HepG2 (cell line): ENCODE data around the gene KIRREL3. TPM values are rescaled to one million over a fixed set of nuclear protein-coding genes. Genes with fewer than 3 reads are reported as not detected.

Experiments
- ATAC-seq: fragments of 200-7000 bp; cut with Tn5 transposase; 3 replicates; pipeline ENCODE4 v1.9.1; 2020; ENCODE audit warnings: mild to moderate bottlenecking, moderate library complexity
- BruUV-seq: library from RNA; stranded (reverse); fragments of 400-500 nt; replicated peaks from 2 replicates; lab custom pipeline; 2021; lab: Mats Ljungman, UMichigan
- CTCF ChIA-PET: fragments of 300-600 bp; formaldehyde crosslinking; extraction: SDS; loops from one replicate; lab custom pipeline; 2021; ENCODE audit warnings: low total read pairs, inconsistent platforms, low intra/inter-chr PET ratio; lab: Yijun Ruan, JAX
- POLR2A ChIA-PET: fragments of 350-600 bp; sonication (Branson Sonifier 250); formaldehyde crosslinking; loops from one replicate; lab custom pipeline; 2020; ENCODE audit warnings: antibody characterized with exemption, inconsistent platforms; lab: Yijun Ruan, JAX
- DNase-seq: peaks from one replicate; pipeline ENCODE4 v3.0.0-alpha.2; 2015; ENCODE audit warnings: low spot score
- FAIRE-seq: peaks from 3 replicates; lab custom pipeline; 2011; peaks lifted over from hg19 to GRCh38; lab: Jason Lieb, UNC
- H2AFZ ChIP-seq: one replicate; pipeline ENCODE4 v1.6.1; 2011; ENCODE audit warnings: low read length, inconsistent platforms
- H3K27ac ChIP-seq: fragments of 300-600 bp; 3 replicates; pipeline ENCODE4 v1.8.0; 2011; ENCODE audit warnings: mixed run types, mild to moderate bottlenecking, mixed read lengths, low read length, inconsistent platforms; ENCODE audit not compliant: insufficient read depth; ENCODE audit errors: extremely low read length
- H3K27me3 ChIP-seq, 2 experiments: fragments of 200-600 bp in 1 of 2; 2 replicates in 1 of 2; 3 replicates in 1 of 2; pipeline versions ENCODE4 v1.6.0 to v1.8.0; 2011; ENCODE audit warnings: low read length in 2 of 2, mild to moderate bottlenecking in 2 of 2, moderate library complexity in 2 of 2, inconsistent platforms in 1 of 2; ENCODE audit not compliant: insufficient read depth in 2 of 2, control insufficient read depth in 1 of 2
- H3K36me3 ChIP-seq, 2 experiments: fragments of 200-600 bp in 1 of 2; replicated peaks in 1 of 2; 2 replicates in 1 of 2; 3 replicates in 1 of 2; pipeline versions ENCODE4 v1.5.1 to v1.8.0; 2011; ENCODE audit warnings: low read length in 2 of 2, inconsistent platforms in 1 of 2; ENCODE audit not compliant: insufficient read depth in 2 of 2, control insufficient read depth in 1 of 2
- H3K4me1 ChIP-seq: 2 replicates; pipeline ENCODE4 v1.5.1; 2012; ENCODE audit warnings: low read length, inconsistent platforms; ENCODE audit not compliant: insufficient read depth
- H3K4me2 ChIP-seq: 2 replicates; pipeline ENCODE4 v1.6.0; 2011; ENCODE audit warnings: low read depth, low read length, inconsistent platforms
- H3K4me3 ChIP-seq, 3 experiments: fragments of 200-600 bp in 1 of 3; sonication (generic), shearing (Covaris generic) in 1 of 3; replicated peaks in 1 of 3; 2 replicates each; pipeline ENCODE4 v1.5.1; 2011 to 2016; ENCODE audit warnings: low read length in 3 of 3, inconsistent platforms in 2 of 3, low read depth in 2 of 3, mild to moderate bottlenecking in 2 of 3, control low read depth in 1 of 3, mixed read lengths in 1 of 3; ENCODE audit not compliant: insufficient read depth in 1 of 3
- H3K79me2 ChIP-seq: one replicate; pipeline ENCODE4 v1.6.1; 2011; ENCODE audit warnings: low read length, inconsistent platforms; ENCODE audit not compliant: insufficient read depth
- H3K9ac ChIP-seq: 2 replicates; pipeline ENCODE4 v1.6.0; 2011; ENCODE audit warnings: mild to moderate bottlenecking, low read depth, low read length, inconsistent platforms; ENCODE audit not compliant: insufficient read depth
- H3K9me3 ChIP-seq: 2 replicates; pipeline ENCODE4 v1.5.1; 2012; ENCODE audit warnings: mild to moderate bottlenecking, low read length
- H4K20me1 ChIP-seq: 2 replicates; pipeline ENCODE4 v1.6.0; 2011; ENCODE audit warnings: inconsistent platforms, mild to moderate bottlenecking, low read length, moderate library complexity; ENCODE audit not compliant: insufficient read depth
- FIP1L1 ChIP-seq: fragments of 200-400 bp; formaldehyde crosslinking; IDR thresholded peaks from 2 replicates; pipeline ENCODE4 v1.6.1; 2018; ENCODE audit warnings: low read depth, mild to moderate bottlenecking, low read length, moderate library complexity, borderline replicate concordance; ENCODE audit not compliant: insufficient read depth
- KLF13 ChIP-seq: sonication (generic); formaldehyde crosslinking; IDR thresholded peaks from 2 replicates; pipeline ENCODE4 v1.4.0; 2020; ENCODE audit warnings: mild to moderate bottlenecking, missing genetic modification reagents
- POLR2G ChIP-seq: fragments of 200-400 bp; formaldehyde crosslinking; IDR thresholded peaks from 2 replicates; pipeline ENCODE4 v1.6.1; 2018; ENCODE audit warnings: mild to moderate bottlenecking, low read depth, low read length, moderate library complexity
- TBP ChIP-seq: sonication (generic); formaldehyde crosslinking; IDR thresholded peaks from 2 replicates; pipeline ENCODE4 v1.5.0; 2020; ENCODE audit warnings: missing genetic modification reagents
- U2AF2 ChIP-seq: fragments of 200-400 bp; formaldehyde crosslinking; IDR thresholded peaks from 2 replicates; pipeline ENCODE4 v1.6.1; 2017; ENCODE audit warnings: low read depth, mild to moderate bottlenecking, low read length
- ZBTB1 ChIP-seq: sonication (generic); formaldehyde crosslinking; IDR thresholded peaks from 2 replicates; pipeline ENCODE4 v1.4.0; 2020; ENCODE audit warnings: missing genetic modification reagents, borderline replicate concordance
- ZFX ChIP-seq: sonication (generic); formaldehyde crosslinking; IDR thresholded peaks from 2 replicates; pipeline ENCODE4 v1.4.0; 2020; ENCODE audit warnings: mild to moderate bottlenecking, low read depth, missing genetic modification reagents, moderate library complexity
- ZNF296 ChIP-seq: sonication (generic); formaldehyde crosslinking; conservative IDR thresholded peaks from 2 replicates; pipeline ENCODE4 v1.5.0; 2020; ENCODE audit warnings: mild to moderate bottlenecking, missing genetic modification reagents
- ZNF33A ChIP-seq: sonication (generic); formaldehyde crosslinking; IDR thresholded peaks from 2 replicates; pipeline ENCODE4 v1.5.1; 2020; ENCODE audit warnings: missing genetic modification reagents, mild to moderate bottlenecking, moderate library complexity, borderline replicate concordance
- ZNF598 ChIP-seq: sonication (generic); formaldehyde crosslinking; IDR thresholded peaks from 2 replicates; pipeline ENCODE4 v1.5.1; 2020; ENCODE audit warnings: mild to moderate bottlenecking, missing genetic modification reagents, borderline replicate concordance
- ZNF749 ChIP-seq: sonication (generic); formaldehyde crosslinking; IDR thresholded peaks from 2 replicates; pipeline ENCODE4 v1.8.0; 2022; ENCODE audit warnings: mild to moderate bottlenecking, missing genetic modification reagents, moderate library complexity, borderline replicate concordance
- ZNF772 ChIP-seq: sonication (generic); formaldehyde crosslinking; IDR thresholded peaks from 2 replicates; pipeline ENCODE4 v1.5.0; 2020; ENCODE audit warnings: mild to moderate bottlenecking, missing genetic modification reagents
- in situ Hi-C: cut with HindIII; loops from 2 replicates; pipeline ENCODE4 v1.10.0; 2017; ENCODE audit warnings: low pct_unique_long_range_greater_than_20kb; ENCODE audit not compliant: extremely low pct_ligation_motif_present
- intact Hi-C: fragments of 100-400 bp; cut with micrococcal nuclease; formaldehyde crosslinking; loops from one replicate; pipeline ENCODE4 v1.10.0; 2022; ENCODE audit not compliant: unreplicated experiment
- polyA plus RNA-seq, 8 experiments: library from polyadenylated mRNA; depleted of rRNA in 3 of 8; stranded (reverse) in 7 of 8; unstranded in 1 of 8; fragments of >200 nt; fragmentation: Illumina TruSeq in 4 of 8; extraction: Trizol in 4 of 8; gene quantifications; 2 replicates each; pipeline versions ENCODE4 v1.2.1 to v1.2.3, GENCODE V29; 2011 to 2016; ENCODE audit warnings: low read depth in 4 of 8, missing spikeins in 1 of 8, mixed read lengths in 1 of 8; ENCODE audit not compliant: insufficient read depth in 1 of 8
- total RNA-seq, 5 experiments: library from RNA; depleted of rRNA; stranded (reverse); fragments of >200 nt; fragmentation: Illumina TruSeq; extraction: Trizol; gene quantifications; 2 replicates each; pipeline ENCODE4 v1.2.3, GENCODE V29; 2016; ENCODE audit warnings: low read depth in 1 of 5
- TF ChIP-seq, protein P1 (sequence below): sonication (generic); formaldehyde crosslinking; IDR thresholded peaks from 2 replicates; pipeline ENCODE4 v1.9.0; 2022; ENCODE audit warnings: low read depth, missing genetic modification reagents
- TF ChIP-seq, protein P2 (sequence below): sonication (generic); formaldehyde crosslinking; IDR thresholded peaks from 2 replicates; pipeline ENCODE4 v1.5.1; 2020; ENCODE audit warnings: mild to moderate bottlenecking, missing genetic modification reagents
- TF ChIP-seq, protein P3 (sequence below): sonication (generic); formaldehyde crosslinking; IDR thresholded peaks from 2 replicates; pipeline ENCODE4 v1.5.0; 2020; ENCODE audit warnings: missing genetic modification reagents, mild to moderate bottlenecking, borderline replicate concordance

Gene KIRREL3
- total and polyA plus RNA-seq, 2 of the 13 experiments (the other 11 are each of a cell fraction or from before 2014, with no cell fraction given), result not detected

DNA sequence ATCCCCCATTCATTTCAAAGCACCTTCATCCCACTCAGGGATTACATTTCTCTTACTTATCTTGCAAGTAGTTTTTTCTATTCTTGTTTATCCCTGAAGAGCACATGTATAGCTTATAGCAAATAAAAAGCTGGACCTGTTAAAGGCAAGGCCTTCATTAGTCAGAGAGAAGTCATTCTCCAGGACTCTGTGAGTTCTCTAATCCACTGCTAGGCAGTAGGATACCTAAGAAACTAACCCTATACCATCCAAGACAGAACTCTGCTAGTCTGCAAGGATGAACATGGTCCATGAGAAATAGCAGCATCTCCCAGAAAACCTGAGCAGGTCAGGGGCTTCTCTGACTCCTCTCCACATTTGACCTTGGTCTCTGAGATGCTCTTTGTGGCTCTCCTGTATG is 104.5 kb downstream of the KIRREL3 start:
- H3K36me3 ChIP-seq, result no peaks in the 10 kb centered on the region
- H3K9ac ChIP-seq, result no peak overlapping the region
- H3K27me3 ChIP-seq, result peaks cover 0 to 16% of the 10 kb centered on the region in 2 experiments; a peak in 1 of 5 replicates
- no peak overlapping the region for H3K4me3 ChIP-seq
- no peak overlapping the region for H3K27ac ChIP-seq
- intact Hi-C loops (no loop called here), in situ Hi-C loops (no loop called here)
- no peaks in the 10 kb centered on the region for H3K9me3 ChIP-seq
- no peaks in the 10 kb centered on the region for H4K20me1 ChIP-seq
- no peak for FAIRE-seq
- H3K79me2 ChIP-seq, result no peaks in the 10 kb centered on the region
- TF ChIP-seq ZBTB1 (CRISPR knock-in tag) (no peak), ZNF296 (CRISPR knock-in tag) (no peak), ZFX (CRISPR knock-in tag) (no peak), ZNF772 (no peak), TBP (CRISPR knock-in tag) (no peak), POLR2G (no peak), U2AF2 (no peak), FIP1L1 (no peak), KLF13 (CRISPR knock-in tag) (no peak), ZNF33A (CRISPR knock-in tag) (no peak), ZNF749 (no peak), ZNF598 (CRISPR knock-in tag) (no peak)
- TF ChIP-seq, protein P1, sequence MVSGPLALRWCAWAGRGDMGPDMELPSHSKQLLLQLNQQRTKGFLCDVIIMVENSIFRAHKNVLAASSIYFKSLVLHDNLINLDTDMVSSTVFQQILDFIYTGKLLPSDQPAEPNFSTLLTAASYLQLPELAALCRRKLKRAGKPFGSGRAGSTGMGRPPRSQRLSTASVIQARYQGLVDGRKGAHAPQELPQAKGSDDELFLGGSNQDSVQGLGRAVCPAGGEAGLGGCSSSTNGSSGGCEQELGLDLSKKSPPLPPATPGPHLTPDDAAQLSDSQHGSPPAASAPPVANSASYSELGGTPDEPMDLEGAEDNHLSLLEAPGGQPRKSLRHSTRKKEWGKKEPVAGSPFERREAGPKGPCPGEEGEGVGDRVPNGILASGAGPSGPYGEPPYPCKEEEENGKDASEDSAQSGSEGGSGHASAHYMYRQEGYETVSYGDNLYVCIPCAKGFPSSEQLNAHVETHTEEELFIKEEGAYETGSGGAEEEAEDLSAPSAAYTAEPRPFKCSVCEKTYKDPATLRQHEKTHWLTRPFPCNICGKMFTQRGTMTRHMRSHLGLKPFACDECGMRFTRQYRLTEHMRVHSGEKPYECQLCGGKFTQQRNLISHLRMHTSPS (CRISPR knock-in tag), result no peak
- TF ChIP-seq, protein P2, sequence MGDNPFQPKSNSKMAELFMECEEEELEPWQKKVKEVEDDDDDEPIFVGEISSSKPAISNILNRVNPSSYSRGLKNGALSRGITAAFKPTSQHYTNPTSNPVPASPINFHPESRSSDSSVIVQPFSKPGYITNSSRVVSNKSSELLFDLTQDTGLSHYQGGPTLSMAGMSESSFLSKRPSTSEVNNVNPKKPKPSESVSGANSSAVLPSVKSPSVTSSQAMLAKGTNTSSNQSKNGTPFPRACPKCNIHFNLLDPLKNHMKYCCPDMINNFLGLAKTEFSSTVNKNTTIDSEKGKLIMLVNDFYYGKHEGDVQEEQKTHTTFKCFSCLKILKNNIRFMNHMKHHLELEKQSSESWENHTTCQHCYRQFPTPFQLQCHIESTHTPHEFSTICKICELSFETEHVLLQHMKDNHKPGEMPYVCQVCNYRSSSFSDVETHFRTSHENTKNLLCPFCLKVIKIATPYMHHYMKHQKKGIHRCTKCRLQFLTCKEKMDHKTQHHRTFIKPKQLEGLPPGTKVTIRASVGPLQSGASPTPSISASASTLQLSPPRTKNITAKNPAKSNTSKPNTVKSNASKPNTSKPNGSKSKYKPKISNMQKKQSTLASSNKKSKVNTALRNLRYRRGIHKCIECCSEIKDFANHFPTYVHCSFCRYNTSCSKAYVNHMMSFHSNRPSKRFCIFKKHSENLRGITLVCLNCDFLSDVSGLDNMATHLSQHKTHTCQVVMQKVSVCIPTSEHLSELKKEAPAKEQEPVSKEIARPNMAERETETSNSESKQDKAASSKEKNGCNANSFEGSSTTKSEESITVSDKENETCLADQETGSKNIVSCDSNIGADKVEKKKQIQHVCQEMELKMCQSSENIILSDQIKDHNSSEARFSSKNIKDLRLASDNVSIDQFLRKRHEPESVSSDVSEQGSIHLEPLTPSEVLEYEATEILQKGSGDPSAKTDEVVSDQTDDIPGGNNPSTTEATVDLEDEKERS (CRISPR knock-in tag), result no peak
- TF ChIP-seq, protein P3, sequence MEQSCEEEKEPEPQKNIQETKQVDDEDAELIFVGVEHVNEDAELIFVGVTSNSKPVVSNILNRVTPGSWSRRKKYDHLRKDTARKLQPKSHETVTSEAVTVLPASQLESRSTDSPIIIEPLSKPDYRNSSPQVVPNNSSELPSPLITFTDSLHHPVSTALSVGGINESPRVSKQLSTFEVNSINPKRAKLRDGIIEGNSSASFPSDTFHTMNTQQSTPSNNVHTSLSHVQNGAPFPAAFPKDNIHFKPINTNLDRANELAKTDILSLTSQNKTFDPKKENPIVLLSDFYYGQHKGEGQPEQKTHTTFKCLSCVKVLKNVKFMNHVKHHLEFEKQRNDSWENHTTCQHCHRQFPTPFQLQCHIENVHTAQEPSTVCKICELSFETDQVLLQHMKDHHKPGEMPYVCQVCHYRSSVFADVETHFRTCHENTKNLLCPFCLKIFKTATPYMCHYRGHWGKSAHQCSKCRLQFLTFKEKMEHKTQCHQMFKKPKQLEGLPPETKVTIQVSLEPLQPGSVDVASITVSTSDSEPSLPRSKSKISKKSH (CRISPR knock-in tag), result no peak
- no TSS peak for BruUV-seq
- DNase-seq, result no peak
- no peak overlapping the region for H2AFZ ChIP-seq
- no peak overlapping the region for H3K4me2 ChIP-seq
- ATAC-seq, result no peak
- ChIA-PET CTCF (no interaction called here), POLR2A (no interaction called here)
- H3K4me1 ChIP-seq, result no peaks in the 10 kb centered on the region
